DND-41 (cell line): ENCODE measurements around the gene DNMBP.

Source experiments
- CTCF ChIP-seq: IDR thresholded peaks from 2 replicates; pipeline ENCODE4 v1.5.1; 2012; ENCODE audit warnings: borderline replicate concordance, low read length, moderate library complexity, mild to moderate bottlenecking; ENCODE audit not compliant: poor library complexity, severe bottlenecking; ENCODE audit errors: extremely low read depth
- EZH2 ChIP-seq: IDR thresholded peaks from 3 replicates; pipeline ENCODE4 v1.6.1; 2012; ENCODE audit warnings: borderline replicate concordance, low read depth, mild to moderate bottlenecking, moderate library complexity, low read length, inconsistent platforms; ENCODE audit not compliant: severe bottlenecking

- TF ChIP-seq CTCF: peak; percentile 7
- TF ChIP-seq EZH2: no peak
Observed at GRCh38 chr10:99964791-99965190, 45.0 kb downstream of the DNMBP start.
